WTC11 (cell line): ENCODE measurements around the gene RBP5. TPM values are rescaled to one million over a fixed set of nuclear protein-coding genes. Genes with fewer than 3 reads are reported as not detected.

Experiments used
- ATAC-seq: fragments of 200-7000 bp; cut with Tn5 transposase; 2 replicates; pipeline ENCODE4 v1.10.0; 2021; ENCODE audit warnings: mild to moderate bottlenecking, moderate library complexity
- CTCF ChIA-PET: fragments of 300-600 bp; sonication (Branson Sonifier 250); formaldehyde crosslinking; loops from one replicate; lab custom pipeline; 2021; ENCODE audit warnings: antibody characterized with exemption; lab: Charles Lee
- POLR2A ChIA-PET: fragments of 350-600 bp; sonication (Branson Sonifier 250); formaldehyde crosslinking; loops from one replicate; lab custom pipeline; 2021; ENCODE audit warnings: antibody characterized with exemption; lab: Charles Lee
- DNase-seq: peaks from one replicate; pipeline ENCODE4 v3.0.0; 2021; ENCODE audit warnings: low spot score
- H3K27ac Mint-ChIP-seq: 2 replicates; pipeline ENCODE4 v1.8.0; 2021; ENCODE audit warnings: mixed read lengths
- H3K27me3 Mint-ChIP-seq: 2 replicates; pipeline ENCODE4 v1.8.0; 2021; ENCODE audit warnings: low read depth, mild to moderate bottlenecking, moderate library complexity, mixed read lengths
- H3K36me3 Mint-ChIP-seq: 2 replicates; pipeline ENCODE4 v1.8.0; 2021; ENCODE audit warnings: mixed read lengths
- H3K4me1 Mint-ChIP-seq: 2 replicates; pipeline ENCODE4 v1.8.0; 2022; ENCODE audit warnings: mixed read lengths
- H3K4me3 Mint-ChIP-seq: 2 replicates; pipeline ENCODE4 v1.8.0; 2021; ENCODE audit warnings: mild to moderate bottlenecking, moderate library complexity, mixed read lengths
- H3K9me3 Mint-ChIP-seq: 2 replicates; pipeline ENCODE4 v1.8.0; 2021; ENCODE audit warnings: mixed read lengths
- AFF4 ChIP-seq: sonication (generic); formaldehyde crosslinking; IDR thresholded peaks from 2 replicates; pipeline ENCODE4 v1.8.1; 2023; ENCODE audit warnings: mild to moderate bottlenecking, missing genetic modification reagents, borderline replicate concordance
- ARID4B ChIP-seq: sonication (generic); formaldehyde crosslinking; IDR thresholded peaks from 2 replicates; pipeline ENCODE4 v1.8.0; 2023; ENCODE audit warnings: missing genetic modification reagents, mild to moderate bottlenecking, borderline replicate concordance
- ATF6 ChIP-seq: sonication (generic); formaldehyde crosslinking; IDR thresholded peaks from 2 replicates; pipeline ENCODE4 v1.8.1; 2023; ENCODE audit warnings: mild to moderate bottlenecking, missing genetic modification reagents
- CREB1 ChIP-seq: sonication (generic); formaldehyde crosslinking; IDR thresholded peaks from 2 replicates; pipeline ENCODE4 v1.8.0; 2023; ENCODE audit warnings: mild to moderate bottlenecking, missing genetic modification reagents
- CREM ChIP-seq: sonication (generic); formaldehyde crosslinking; IDR thresholded peaks from 2 replicates; pipeline ENCODE4 v1.8.1; 2022; ENCODE audit warnings: mild to moderate bottlenecking, missing genetic modification reagents, moderate library complexity
- E2F5 ChIP-seq: sonication (generic); formaldehyde crosslinking; IDR thresholded peaks from 2 replicates; pipeline ENCODE4 v1.8.1; 2022; ENCODE audit warnings: mild to moderate bottlenecking, moderate library complexity, missing genetic modification reagents
- EMX1 ChIP-seq: fragments of 250-450 bp; sonication (Bioruptor Pico); IDR thresholded peaks from 2 replicates; pipeline ENCODE4 v1.8.0; 2021; ENCODE audit warnings: mild to moderate bottlenecking
- HMGA2 ChIP-seq: fragments of 250-450 bp; sonication (Bioruptor Pico); IDR thresholded peaks from 2 replicates; pipeline ENCODE4 v1.4.0; 2021; ENCODE audit warnings: mild to moderate bottlenecking, moderate library complexity
- NFE2L1 ChIP-seq: sonication (generic); formaldehyde crosslinking; IDR thresholded peaks from 2 replicates; pipeline ENCODE4 v1.8.1; 2023; ENCODE audit warnings: missing genetic modification reagents
- NFYB ChIP-seq: sonication (generic); formaldehyde crosslinking; conservative IDR thresholded peaks from 2 replicates; pipeline ENCODE4 v1.8.0; 2022; ENCODE audit warnings: low read depth, missing genetic modification reagents
- PRRX2 ChIP-seq: fragments of 250-450 bp; sonication (Bioruptor Pico); IDR thresholded peaks from 2 replicates; pipeline ENCODE4 v1.8.0; 2021; ENCODE audit warnings: mild to moderate bottlenecking
- SOX15 ChIP-seq: fragments of 250-450 bp; sonication (Bioruptor Pico); IDR thresholded peaks from 2 replicates; pipeline ENCODE4 v1.9.0; 2021; ENCODE audit warnings: mild to moderate bottlenecking
- STAT6 ChIP-seq: sonication (generic); formaldehyde crosslinking; conservative IDR thresholded peaks from 2 replicates; pipeline ENCODE4 v1.8.1; 2023; ENCODE audit warnings: mild to moderate bottlenecking, low read depth, missing genetic modification reagents, moderate library complexity
- TEAD1 ChIP-seq: sonication (generic); formaldehyde crosslinking; IDR thresholded peaks from 2 replicates; pipeline ENCODE4 v1.8.0; 2022; ENCODE audit warnings: mild to moderate bottlenecking, missing genetic modification reagents
- USF1 ChIP-seq: sonication (generic); formaldehyde crosslinking; IDR thresholded peaks from 2 replicates; pipeline ENCODE4 v1.8.0; 2022; ENCODE audit warnings: mild to moderate bottlenecking, missing genetic modification reagents
- ZNF396 ChIP-seq: fragments of 250-450 bp; sonication (Bioruptor Pico); IDR thresholded peaks from 2 replicates; pipeline ENCODE4 v1.8.0; 2021; ENCODE audit warnings: mild to moderate bottlenecking, moderate library complexity, borderline replicate concordance
- ZNF423 ChIP-seq: fragments of 250-450 bp; sonication (Bioruptor Pico); IDR thresholded peaks from 2 replicates; pipeline ENCODE4 v2.1.2; 2022; ENCODE audit warnings: mild to moderate bottlenecking, moderate library complexity
- total RNA-seq: library from RNA; stranded (reverse); gene quantifications from 3 replicates; pipeline ENCODE4 v1.2.3, GENCODE V29; 2021

The RBP5 gene
- total RNA-seq, 1 experiment from 2014 or later: 4.1 TPM

- TF ChIP-seq NFYB (CRISPR knock-in tag): no peak
- no peak for TF ChIP-seq ATF6
- no peak for TF ChIP-seq CREB1 (CRISPR knock-in tag)
- TF ChIP-seq SOX15 (CRISPR knock-in tag): no peak
- TF ChIP-seq HMGA2: no peak
- no peak for TF ChIP-seq NFE2L1
- no peak for TF ChIP-seq PRRX2 (CRISPR knock-in tag)
- no peak for TF ChIP-seq USF1
Observed at GRCh38 chr12:7102582-7102981, 26.1 kb downstream of the RBP5 start (continued).

GRCh38 chr12:7101694-7102131 is 27.0 kb downstream of the RBP5 start:
- no peaks in the 10 kb centered on the region for H3K27me3 Mint-ChIP-seq
- ATAC-seq: no peak
- no peak for TF ChIP-seq STAT6 (CRISPR knock-in tag)
- TF ChIP-seq E2F5 (CRISPR knock-in tag): no peak
- no peak for TF ChIP-seq CREM (CRISPR knock-in tag)
- no peak for TF ChIP-seq ZNF423 (CRISPR knock-in tag)
- no peak for TF ChIP-seq EMX1 (CRISPR knock-in tag)
- no peak for TF ChIP-seq TEAD1 (CRISPR knock-in tag)
- TF ChIP-seq AFF4 (CRISPR knock-in tag): no peak
- no peak for TF ChIP-seq ARID4B (CRISPR knock-in tag)
- no peak for TF ChIP-seq ZNF396
- no peak for TF ChIP-seq NFE2L1
- no peaks in the 10 kb centered on the region for H3K4me1 Mint-ChIP-seq
- H3K4me3 Mint-ChIP-seq: no peak overlapping the region
- H3K9me3 Mint-ChIP-seq: peaks cover 12% of the 10 kb centered on the region
- POLR2A ChIA-PET: no interaction called here
- no peak for DNase-seq
- H3K36me3 Mint-ChIP-seq: peaks cover 27% of the 10 kb centered on the region
- no peak overlapping the region for H3K27ac Mint-ChIP-seq
- CTCF ChIA-PET: interaction anchor here (0.9 to 2.0 kb wide), 2 partner anchors 11 to 43 kb away, joined by 3 to 7 read pairs; no protein-coding TSS in a partner anchor
